Measurements from ENCODE around the gene C1QTNF6.

Gene C1QTNF6

DNA sequence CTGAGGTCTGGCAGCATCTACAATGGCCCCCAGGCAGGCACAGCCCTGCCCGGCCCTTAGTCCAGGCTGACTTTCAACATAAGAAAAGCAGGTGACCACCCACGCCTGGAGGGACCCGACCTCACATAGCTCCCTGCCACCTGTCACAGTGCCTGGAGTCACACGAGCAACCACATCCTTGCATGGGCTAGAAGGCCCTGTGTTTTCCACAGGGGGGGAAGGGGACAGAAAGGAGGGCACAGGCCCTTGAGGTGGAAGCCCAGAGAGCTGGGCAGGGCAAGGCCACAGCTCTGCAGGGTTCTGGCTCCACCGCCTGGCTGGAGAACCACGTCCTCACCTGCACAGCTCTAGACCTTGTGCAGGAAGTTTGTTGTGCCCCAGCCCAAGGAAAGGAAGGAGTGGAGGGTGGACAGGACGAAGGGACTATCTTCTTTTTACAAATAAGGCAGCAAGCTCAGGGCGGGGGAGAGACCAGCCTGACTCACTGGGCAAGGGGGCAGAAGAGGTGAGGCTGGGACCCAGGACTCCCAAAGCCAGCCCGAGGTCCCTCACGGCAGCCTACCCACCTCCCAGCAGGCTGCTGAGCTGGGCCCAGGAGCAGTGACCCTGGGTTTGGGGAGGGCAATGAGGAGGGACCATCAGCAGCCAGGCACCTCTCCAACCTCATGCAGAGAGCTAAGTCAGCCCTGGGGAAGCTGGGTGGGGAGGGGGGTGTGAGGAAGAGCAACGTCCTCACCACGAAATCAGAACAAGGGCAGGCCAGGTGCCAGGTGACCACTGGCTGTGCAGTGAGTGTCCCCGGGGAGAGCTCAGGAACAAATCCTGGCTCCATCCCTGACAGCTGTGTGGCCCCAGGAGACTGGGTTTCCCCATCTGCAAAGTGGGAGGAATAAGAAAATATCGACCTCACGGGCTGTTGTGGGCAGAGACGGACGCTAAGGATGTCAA is 4.3 kb downstream of the C1QTNF6 start:
- TF ChIP-seq TAF1 (IDR thresholded peaks at IDR 0.05; ENCODE audit: borderline replicate concordance, insufficient read depth, low read length) (no peak), POLR2AphosphoS5 (IDR thresholded peaks at IDR 0.05; ENCODE audit: low read depth, low read length) (no peak), SIN3A (IDR thresholded peaks at IDR 0.05; ENCODE audit: borderline replicate concordance, insufficient read depth, low read length) (no peak), FOXP2 (optimal IDR thresholded peaks at IDR 0.05; ENCODE audit: borderline replicate concordance, extremely low read depth, extremely low read length, insufficient read depth) (no peak)
- TF ChIP-seq, protein P1, sequence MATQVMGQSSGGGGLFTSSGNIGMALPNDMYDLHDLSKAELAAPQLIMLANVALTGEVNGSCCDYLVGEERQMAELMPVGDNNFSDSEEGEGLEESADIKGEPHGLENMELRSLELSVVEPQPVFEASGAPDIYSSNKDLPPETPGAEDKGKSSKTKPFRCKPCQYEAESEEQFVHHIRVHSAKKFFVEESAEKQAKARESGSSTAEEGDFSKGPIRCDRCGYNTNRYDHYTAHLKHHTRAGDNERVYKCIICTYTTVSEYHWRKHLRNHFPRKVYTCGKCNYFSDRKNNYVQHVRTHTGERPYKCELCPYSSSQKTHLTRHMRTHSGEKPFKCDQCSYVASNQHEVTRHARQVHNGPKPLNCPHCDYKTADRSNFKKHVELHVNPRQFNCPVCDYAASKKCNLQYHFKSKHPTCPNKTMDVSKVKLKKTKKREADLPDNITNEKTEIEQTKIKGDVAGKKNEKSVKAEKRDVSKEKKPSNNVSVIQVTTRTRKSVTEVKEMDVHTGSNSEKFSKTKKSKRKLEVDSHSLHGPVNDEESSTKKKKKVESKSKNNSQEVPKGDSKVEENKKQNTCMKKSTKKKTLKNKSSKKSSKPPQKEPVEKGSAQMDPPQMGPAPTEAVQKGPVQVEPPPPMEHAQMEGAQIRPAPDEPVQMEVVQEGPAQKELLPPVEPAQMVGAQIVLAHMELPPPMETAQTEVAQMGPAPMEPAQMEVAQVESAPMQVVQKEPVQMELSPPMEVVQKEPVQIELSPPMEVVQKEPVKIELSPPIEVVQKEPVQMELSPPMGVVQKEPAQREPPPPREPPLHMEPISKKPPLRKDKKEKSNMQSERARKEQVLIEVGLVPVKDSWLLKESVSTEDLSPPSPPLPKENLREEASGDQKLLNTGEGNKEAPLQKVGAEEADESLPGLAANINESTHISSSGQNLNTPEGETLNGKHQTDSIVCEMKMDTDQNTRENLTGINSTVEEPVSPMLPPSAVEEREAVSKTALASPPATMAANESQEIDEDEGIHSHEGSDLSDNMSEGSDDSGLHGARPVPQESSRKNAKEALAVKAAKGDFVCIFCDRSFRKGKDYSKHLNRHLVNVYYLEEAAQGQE (IDR thresholded peaks at IDR 0.05; ENCODE audit: insufficient read depth in 1 of 2, low read depth in 2 of 2, low read length in 2 of 2), result no peak

GRCh38 chr22:37182949-37183245 is 5.2 kb downstream of the C1QTNF6 start:
- TF ChIP-seq POLR2AphosphoS5 (IDR thresholded peaks at IDR 0.05; ENCODE audit: low read depth, low read length), result no peak
- TF ChIP-seq FOXP2 (optimal IDR thresholded peaks at IDR 0.05; ENCODE audit: borderline replicate concordance, extremely low read depth, extremely low read length, insufficient read depth), result no peak
- no peak for TF ChIP-seq TAF1 (IDR thresholded peaks at IDR 0.05; ENCODE audit: borderline replicate concordance, insufficient read depth, low read length)
- TF ChIP-seq, protein P1 (IDR thresholded peaks at IDR 0.05; ENCODE audit: insufficient read depth in 1 of 2, low read depth in 2 of 2, low read length in 2 of 2), result no peak
- TF ChIP-seq SIN3A (IDR thresholded peaks at IDR 0.05; ENCODE audit: borderline replicate concordance, insufficient read depth, low read length), result no peak

DNA sequence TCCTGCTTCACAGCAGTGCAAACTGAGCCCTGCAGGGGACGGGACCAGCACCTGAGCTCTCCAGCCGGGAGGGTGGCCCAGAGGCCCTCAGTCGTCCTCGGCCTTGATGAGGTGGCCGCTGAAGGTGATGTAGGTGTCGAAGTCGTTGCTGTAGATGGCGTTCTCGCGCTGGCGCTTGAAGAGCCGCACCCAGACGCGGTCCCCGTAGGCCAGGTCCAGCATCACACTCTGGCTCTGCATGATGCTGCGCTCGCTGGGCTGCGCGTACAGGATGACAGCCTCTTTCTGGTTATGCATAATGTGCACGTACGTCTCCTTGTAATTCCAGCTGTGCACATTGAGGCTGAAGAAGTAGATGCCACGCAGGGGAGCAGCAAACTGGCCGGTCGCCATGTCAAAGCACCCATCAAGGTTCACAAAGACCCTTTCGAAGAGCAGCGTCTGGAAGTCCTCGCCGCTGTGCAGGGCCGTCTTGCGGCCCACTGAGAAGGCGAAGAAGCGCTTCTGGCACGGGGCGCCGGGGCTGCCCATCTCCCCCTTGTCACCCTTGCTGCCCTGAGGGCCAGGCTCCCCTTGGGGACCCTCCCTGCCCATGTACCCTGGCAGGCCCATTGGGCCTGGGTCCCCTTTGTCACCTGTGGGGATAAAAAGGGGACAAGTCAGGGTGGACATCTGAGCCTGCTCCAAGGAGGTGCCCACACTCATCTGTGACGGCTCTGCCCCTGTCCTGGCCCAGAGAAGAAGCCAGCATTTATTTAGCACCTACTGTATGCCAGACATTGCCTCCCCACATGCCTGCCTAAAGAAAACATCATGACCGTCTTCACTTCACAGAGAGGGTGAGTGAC is 5.7 kb downstream of the C1QTNF6 start:
- no peak for TF ChIP-seq SIN3A (IDR thresholded peaks at IDR 0.05; ENCODE audit: borderline replicate concordance, insufficient read depth, low read length)
- TF ChIP-seq POLR2AphosphoS5 (IDR thresholded peaks at IDR 0.05; ENCODE audit: low read depth, low read length), result no peak
- TF ChIP-seq TAF1 (IDR thresholded peaks at IDR 0.05; ENCODE audit: borderline replicate concordance, insufficient read depth, low read length), result no peak
- TF ChIP-seq, protein P1 (IDR thresholded peaks at IDR 0.05; ENCODE audit: insufficient read depth in 1 of 2, low read depth in 2 of 2, low read length in 2 of 2), result no peak
- TF ChIP-seq FOXP2 (optimal IDR thresholded peaks at IDR 0.05; ENCODE audit: borderline replicate concordance, extremely low read depth, extremely low read length, insufficient read depth), result no peak

GRCh38 chr22:37181681-37182080 is 6.4 kb downstream of the C1QTNF6 start:
- TF ChIP-seq, protein P1 (IDR thresholded peaks at IDR 0.05; ENCODE audit: insufficient read depth in 1 of 2, low read depth in 2 of 2, low read length in 2 of 2), result no peak
- TF ChIP-seq POLR2AphosphoS5 (IDR thresholded peaks at IDR 0.05; ENCODE audit: low read depth, low read length) (no peak), TAF1 (IDR thresholded peaks at IDR 0.05; ENCODE audit: borderline replicate concordance, insufficient read depth, low read length) (no peak), FOXP2 (optimal IDR thresholded peaks at IDR 0.05; ENCODE audit: borderline replicate concordance, extremely low read depth, extremely low read length, insufficient read depth) (no peak), SIN3A (IDR thresholded peaks at IDR 0.05; ENCODE audit: borderline replicate concordance, insufficient read depth, low read length) (no peak)

All from PFSK-1 (cell line).